Medulla oblongata (tissue), 1 donor: ENCODE data around the gene BIN1.
"Not testable (repeated sequence)": the region's sequence is repeated elsewhere in the genome, so short reads cannot be mapped to it uniquely, and the experiment has no call there.

Experiments used
- DNase-seq: peaks from one replicate; pipeline ENCODE4 v3.0.0-alpha.2; 2015; ENCODE audit errors: extremely low spot score

BIN1 gene

GRCh38 chr2:127047716-127048617 lies 59.0 kb downstream of the BIN1 start:
- DNase-seq = no peak

DNA sequence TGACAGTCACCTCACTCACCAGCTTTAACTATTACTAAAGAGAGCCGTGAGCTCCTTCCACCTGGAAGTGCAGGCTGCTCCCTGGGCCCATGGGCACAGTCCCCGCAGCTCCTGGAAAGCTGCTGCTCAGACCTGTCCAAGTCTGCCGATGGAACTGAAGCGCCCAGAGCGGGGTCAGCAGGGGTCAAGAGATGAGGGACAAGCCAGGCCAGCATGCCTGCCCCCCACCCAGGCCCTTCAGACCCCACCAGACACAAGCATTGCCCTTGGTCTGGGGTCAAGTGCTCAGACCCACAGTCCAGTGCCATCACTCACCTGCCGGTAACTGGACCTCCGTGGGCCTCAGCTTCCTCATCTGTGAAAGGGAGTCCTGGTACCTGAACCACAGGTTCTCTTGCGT lies 59.9 kb downstream of the BIN1 start:
- DNase-seq = no peak

DNA sequence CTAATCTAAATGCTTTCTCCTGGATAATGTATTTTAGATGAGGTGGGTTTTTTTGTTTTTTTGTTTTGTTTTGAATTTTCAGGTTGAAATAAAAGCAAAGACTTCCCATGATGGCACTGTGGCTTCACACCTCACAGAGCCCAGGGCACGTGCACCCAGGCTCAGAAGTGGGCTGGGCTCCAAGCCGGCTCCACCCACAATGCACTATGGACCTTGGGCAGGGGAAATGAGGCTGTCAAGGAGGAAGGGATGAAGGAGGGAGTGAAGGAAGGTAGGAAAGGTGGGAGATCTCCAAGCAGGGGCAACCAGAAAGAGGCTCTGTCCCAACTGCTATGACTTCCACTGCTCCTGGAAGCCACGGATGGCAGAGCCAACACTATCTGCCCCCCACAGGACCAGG lies 60.4 kb downstream of the BIN1 start:
- DNase-seq = no peak

DNA sequence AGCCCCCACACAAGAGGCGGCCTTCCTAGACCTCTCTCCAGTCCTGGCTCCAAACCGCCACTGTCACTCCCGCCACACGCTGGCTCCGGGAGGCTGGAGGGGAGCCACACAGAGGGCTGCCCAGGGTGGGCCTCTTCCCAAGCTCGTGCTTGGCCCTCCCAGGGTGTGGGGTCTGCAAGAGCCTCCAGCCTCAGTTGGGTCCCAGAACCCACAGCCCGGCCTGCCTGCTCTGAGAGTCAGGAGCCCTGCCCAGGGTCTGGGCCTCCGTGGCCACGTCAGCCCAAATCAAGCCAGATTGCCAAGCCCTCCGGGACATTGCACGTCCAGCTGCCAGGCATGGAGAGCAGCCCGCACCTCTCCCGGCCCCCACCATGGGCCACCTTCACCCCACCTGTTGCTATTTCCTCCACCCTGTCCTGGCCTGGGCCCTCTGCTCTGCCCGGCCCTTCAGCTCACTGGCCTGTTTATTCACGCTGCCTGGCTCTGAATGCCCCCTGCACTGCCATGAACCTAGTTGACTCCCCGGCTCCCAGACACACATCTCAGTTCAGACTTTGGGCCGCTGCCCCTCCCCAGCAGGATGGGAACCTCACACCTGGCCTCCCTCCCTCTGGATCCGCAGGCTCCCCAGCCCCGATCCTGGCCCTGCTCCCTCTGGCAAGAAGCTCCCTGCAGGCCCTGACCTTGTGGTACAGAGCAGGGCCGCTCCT lies 61.0 kb downstream of the BIN1 start:
- no peak for DNase-seq

- DNase-seq = no peak
Measured at GRCh38 chr2:127044977-127045661, 61.8 kb downstream of the BIN1 start.

DNA sequence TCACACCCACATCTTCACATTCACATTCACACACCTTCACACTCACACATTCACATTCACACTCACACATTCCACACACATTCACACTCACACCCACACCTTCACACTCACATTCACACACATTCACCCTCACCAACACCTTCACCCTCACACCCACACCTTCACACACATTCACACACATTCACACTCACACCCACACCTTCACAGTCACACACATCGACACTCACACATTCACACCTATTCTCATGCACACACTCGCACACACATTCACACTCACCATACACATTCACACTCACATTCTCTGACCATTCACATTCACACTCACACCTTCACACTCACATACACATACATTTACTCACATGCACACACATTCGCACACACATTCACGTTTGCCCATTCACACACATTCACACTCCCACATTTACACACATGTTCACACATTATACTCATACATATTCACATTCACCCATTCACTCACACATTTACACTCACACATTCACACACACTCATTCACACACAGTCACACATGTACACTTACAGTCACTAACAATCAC lies 62.7 kb downstream of the BIN1 start:
- no peak for DNase-seq

GRCh38 chr2:127043367-127044164 lies 63.4 kb downstream of the BIN1 start:
- DNase-seq = no peak

GRCh38 chr2:127041259-127041970 lies 65.5 kb downstream of the BIN1 start:
- no peak for DNase-seq

DNA sequence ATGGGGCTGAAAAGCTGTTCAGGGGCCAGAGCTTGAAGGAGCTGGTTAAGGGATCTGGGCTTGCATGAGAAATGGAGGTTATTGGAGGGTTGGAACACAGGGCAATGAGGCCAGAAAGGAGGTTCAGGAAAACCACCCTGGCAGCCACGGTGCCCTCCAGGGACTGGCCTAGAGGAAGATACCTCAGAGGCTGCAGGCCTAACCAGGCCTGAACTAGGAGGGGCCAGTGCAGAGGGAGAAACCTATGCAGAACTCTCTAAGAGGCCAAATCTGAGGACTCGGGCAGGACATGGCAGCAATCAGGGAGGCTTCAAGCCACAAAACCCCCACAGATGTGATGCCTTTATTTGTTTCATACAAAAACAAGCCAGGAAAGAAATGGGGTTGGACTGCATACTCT lies 66.8 kb downstream of the BIN1 start:
- DNase-seq = no peak

DNA sequence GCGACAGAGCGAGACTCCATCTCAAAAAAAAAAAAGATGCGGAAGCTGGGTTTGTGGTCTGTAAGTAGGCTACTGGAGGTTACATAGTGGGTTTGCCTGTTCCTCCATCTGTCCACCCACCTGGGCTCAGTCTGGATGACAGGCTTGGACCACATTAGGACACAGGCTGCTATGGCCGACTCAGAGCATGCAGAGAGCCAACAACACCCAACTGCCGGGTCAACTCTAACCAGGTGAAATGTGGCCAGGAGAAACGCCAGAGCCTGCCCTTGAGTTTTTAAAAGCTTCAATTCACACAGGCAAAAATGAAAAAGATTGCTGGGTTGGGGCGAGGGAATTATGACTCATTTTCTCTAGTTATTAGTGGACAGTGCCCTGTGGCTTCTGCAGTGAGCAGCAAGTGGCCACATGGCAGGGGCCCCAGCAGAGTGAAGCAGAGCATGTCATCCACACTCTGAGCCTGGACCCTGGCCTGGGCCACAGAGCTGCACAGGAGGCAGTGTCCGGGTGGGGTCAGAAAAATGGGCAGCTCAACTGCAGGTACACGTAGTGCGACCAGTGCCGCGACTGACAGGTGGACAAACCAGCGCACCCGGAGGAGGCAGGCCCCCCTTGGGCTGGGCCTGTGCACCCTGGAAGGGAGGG lies 67.4 kb downstream of the BIN1 start:
- no peak for DNase-seq

GRCh38 chr2:127037476-127037875 lies 69.5 kb downstream of the BIN1 start:
- no peak for DNase-seq

- DNase-seq = no peak
Measured at GRCh38 chr2:127034883-127035611, 71.9 kb downstream of the BIN1 start.

- DNase-seq = no peak
Measured at GRCh38 chr2:127034051-127034450, 72.9 kb downstream of the BIN1 start.

DNA sequence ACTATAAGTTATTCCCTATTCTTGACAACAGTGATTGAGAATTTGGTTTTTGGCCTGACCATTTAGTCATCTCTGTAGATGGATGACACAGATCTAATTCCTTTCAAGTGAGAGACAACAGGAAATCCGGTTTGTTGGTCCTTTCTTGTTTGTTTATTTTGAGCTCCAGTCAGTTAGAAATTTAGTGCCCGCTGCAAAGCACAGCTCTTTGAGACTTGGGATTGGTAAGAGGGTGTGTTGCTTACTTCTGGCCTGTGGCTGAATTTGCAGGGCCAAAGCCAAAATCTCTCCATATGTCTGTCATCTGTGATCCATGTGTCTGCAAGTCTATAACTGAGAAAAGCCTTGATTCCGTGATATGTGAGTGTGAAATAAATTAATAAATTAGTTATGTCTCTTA lies 74.3 kb downstream of the BIN1 start:
- no peak for DNase-seq

- no peak for DNase-seq
Measured at GRCh38 chr2:127029350-127030051, 77.5 kb downstream of the BIN1 start.

- DNase-seq = not testable (repeated sequence)
Measured at GRCh38 chr2:127028745-127029144, 78.2 kb downstream of the BIN1 start.

GRCh38 chr2:127027715-127028114 lies 79.2 kb downstream of the BIN1 start:
- no peak for DNase-seq

- peak; percentile 86 for DNase-seq
Measured at GRCh38 chr2:127025359-127026166, 81.4 kb downstream of the BIN1 start.
